NCI-H2029 treated with DMSO at 0.1 percent for 48 hours (cell line): Measurements from ENCODE around the gene NUDT6.

ENCODE experiments used
- DNase-seq: peaks from one replicate; lab custom pipeline; 2025; lab: John Stamatoyannopoulos, UW

Gene NUDT6

DNA sequence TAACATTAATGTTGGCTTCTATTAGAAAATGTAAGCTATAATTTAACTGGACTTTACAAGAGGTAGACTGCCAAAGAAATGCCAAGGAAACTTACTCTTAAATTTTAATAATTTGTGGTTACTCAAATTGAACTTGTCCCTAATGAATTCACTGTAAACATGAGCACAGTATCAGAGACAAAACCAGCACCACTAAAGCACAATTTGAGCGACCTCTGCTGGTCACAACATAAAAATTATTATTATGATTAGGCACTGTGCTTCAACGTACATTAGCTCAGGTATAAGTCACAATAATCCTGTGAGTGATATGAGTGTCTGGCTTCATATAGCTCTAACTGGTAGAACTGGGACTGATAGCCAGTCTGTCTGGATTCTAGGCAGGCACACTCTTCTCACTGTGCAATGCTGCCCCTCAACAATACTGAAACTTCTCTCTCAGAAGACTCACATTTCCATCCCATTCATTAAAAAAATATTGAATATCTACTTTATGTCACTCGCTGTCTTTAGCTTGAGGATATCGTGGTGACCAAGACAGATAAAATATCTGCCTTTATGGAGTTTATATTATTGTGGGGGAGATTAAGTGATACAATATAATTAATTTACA is 8.0 kb downstream of the NUDT6 start:
- DNase-seq, result no peak

DNA sequence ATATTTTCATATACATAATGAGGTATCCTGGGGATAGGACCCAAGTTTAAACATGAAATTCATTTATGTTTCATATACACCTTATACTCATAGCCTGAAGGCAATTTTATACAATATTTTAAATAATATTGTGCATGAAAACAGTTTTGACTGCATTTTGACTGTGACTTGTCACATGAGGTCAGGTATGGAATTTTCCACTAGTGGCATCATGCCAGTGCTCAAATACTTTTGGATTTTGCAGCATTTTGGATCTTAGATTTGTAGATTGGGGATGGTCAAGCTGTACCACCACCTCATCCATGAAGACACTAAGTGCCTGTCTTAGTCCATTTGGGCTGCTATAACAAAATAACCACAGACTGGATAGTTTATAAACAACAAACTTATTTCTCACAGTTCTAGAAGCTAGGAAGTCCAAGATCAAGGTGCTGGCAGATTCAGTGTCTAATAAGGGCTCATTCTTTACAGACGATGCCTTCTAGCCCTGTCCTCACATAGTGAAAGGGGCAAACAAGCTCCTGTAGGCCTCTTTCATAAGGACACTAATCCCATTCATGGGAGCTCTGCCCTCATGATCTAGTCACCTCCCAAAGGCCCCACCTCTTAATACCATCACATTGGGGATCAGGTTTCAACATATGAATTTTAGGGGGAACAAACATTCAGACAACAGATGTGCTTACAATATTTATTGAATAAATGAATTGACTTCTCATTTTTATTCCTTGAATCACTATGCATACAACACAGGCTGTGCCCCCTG is 9.4 kb downstream of the NUDT6 start:
- DNase-seq, result no peak

DNA sequence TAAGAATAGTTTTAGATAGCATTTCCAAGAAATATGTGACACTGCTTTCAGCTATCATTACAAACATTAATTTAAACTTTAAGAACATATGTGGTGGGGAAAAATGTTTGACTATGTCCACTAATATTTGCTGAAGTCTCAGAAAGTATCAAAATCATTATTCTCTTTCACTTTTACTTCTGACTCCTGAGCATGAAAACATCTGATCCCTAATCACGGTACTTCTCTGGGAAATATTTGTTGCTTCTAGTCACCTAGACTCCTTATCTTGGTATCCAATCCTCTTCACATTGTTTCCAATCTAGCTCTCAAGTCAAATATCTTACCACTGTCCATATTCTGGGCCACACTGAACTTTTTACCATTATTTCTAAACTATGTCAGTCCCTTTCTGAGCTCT is 10.8 kb downstream of the NUDT6 start:
- no peak for DNase-seq

DNA sequence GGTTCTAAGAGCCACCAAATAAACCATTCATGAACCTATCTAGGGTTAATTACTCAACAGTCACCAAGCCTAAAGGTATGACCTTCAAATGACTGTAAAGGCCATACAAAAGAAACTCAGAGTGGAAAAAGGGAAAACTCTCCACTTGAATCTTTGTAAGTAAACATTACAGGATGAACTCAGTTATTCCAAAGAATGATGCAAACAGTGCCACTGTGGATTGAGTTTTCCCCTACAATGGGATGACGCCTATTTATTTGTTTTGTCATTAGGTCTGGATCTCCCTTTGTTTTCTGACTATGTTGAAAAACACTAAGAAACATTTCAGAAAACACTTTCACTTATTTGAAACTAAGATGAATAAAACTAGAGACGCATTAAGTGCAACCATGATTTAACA is 12.7 kb downstream of the NUDT6 start:
- no peak for DNase-seq

DNA sequence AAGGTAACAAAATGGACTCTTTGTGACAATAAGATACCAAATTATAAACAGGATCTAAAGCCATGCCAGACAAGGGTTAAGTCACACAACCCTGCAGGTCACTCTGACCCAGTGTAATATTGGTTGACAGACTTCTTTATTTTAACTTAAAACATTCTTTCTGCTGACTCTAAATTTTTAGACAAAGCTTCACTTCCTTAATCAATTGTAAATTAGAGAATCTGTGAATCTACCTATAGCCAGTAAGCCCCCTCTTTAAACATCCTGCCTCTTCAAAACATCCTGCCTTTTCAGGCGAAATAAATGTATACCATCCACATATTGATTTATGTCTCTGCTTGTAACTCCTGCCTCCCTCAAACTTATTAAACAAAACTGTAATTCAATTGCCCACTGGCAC is 14.2 kb downstream of the NUDT6 start:
- no peak for DNase-seq

DNA sequence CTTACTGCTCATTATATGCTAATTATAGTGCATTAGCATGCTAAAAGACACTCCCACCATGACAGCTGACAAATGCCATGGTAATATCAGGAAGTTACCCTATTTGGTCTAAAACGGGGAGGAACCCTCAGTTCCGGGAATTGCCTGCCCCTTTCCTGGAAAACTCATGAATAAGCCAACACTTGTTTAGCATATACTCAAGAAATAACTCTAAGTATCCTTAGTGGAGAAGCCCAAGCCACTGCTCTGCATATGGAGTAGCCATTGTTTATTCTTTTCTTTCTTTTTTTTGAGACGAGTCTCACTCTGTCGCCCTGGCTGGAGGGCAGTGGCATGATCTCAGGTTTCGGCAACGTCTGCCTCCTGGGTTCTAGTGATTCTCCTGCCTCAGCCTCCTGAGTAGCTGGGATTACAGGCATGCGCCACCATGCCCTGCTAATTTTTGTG is 15.5 kb downstream of the NUDT6 start:
- DNase-seq, result no peak

DNA sequence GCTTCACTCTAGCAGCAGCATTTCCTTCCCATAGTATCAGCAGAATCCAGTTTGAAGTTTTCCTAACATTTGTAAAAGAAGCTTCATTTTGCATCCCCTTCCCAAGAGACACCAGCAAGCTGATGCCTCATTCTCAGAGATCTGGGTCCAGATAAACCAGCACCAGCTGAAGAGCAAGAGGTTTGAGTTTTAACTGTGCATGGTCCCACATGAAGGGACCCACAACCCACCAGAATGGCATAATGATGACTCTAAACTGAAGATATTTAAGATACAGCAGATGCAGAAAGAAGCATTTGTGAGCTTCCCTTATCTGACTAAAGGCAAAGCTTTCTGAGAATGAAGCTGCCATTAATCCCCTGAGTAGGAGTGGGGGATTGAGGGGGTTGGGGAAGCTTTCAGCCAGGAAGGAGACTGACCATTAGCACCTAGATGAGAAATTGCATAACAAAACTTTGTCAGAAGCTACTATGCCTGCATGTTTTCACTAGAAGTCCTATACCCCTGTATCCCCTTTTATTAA is 18.6 kb downstream of the NUDT6 start:
- DNase-seq, result no peak

DNA sequence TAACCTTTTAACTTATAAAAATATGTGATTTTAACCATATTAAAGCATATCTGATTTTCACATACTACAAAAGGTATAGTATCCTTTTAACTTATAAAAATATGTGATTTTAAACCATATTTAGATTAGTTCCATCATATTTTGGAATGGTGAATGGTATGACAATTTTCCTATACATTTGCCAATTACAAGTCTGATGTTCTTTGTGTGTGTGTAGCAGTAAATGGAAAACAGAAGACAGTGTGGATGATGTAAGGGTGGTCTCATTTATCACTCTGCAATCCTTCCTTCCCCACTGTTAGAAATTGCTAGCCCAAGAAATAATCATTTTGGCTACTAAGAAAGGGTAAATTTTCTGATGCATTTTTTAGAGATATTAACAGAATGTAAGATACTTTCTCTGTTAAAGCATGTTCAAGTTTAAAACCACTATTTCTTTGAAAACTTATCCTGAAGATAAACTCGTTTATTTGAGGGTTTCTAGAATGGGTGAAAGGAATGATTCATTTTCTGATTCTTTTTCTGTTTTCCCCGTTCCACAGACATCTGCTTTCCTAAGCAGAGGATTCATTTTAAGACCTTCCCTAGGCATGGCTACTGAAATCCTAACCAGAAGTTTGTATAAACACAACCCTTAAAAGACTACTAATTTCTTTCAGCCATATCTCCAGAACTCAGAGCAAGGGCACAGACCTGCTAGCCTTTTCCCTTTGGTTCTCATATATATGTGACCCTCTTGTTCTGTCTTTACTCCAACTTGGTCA is 21.0 kb downstream of the NUDT6 start:
- DNase-seq, result no peak

DNA sequence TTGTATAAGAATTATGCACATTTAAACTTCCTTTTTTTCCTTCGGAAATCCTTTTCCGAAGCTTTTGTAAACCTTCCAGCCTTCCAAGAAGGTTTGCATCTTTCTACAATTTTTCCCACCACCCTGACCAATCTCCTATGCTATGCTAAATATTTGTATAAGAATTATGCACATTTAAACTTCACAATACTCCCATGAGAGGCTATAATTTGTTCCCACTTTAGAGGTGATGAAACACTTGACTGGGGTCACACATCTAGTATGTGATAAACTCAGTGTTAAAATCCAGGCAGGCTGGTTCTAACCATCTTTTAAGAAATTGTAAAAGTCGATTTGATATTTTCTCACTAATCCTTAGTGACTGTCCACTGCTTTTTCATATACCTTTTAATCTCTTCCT is 22.1 kb downstream of the NUDT6 start:
- no peak for DNase-seq

DNA sequence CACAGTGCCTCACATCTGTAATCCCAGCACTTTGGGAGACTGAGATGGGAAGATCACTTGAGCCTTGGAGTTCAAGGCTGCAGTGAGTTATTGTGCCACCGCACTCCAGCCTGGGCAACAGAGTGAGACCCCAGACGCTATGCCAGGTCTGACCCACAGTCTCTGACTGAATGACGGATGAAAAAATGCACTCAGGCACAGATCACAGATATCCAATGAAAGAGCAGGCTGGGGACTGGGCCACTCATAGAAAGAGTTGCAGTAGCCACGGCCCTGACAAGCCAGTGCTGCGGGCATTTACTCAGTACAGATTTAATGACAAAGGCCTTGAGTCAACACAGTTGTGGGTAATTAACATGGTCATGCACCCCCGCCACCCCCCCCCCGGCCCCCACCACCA is 22.7 kb downstream of the NUDT6 start:
- DNase-seq, result no peak

DNA sequence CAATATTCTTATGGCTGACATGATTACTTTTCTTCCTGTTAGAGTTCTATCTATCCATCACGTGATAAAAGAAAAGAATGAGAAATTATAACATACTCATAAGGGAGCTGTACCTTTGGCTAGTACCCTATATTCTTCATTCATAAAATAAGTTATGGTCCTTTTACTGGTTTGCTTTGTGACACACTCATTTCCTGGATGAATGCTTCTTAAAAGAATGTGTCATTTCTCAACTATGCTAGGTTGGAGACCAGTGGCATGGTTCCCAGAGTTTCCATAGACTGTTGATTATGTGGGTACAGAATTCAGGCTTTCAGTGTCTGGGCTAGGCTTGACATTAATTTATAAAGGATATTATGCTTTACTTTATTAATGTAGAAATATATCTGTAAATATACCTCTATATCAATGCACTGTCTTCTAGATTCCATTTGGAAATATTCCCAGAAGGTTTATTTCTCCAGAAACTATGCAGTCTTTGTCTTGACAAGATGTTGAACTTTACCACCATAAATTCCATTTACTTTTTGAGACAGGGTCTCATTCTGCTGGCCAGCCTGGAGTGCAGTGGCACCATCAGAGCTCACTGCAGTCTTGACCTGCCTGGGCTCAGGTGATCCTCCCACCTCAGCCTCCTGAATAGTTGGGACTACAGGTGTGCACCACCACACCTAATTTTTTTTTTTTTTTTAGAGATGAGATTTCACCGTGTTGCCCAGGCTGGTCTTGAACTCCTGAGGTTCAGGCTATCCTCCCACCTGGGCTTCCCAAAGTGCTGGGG is 23.8 kb downstream of the NUDT6 start:
- no peak for DNase-seq

DNA sequence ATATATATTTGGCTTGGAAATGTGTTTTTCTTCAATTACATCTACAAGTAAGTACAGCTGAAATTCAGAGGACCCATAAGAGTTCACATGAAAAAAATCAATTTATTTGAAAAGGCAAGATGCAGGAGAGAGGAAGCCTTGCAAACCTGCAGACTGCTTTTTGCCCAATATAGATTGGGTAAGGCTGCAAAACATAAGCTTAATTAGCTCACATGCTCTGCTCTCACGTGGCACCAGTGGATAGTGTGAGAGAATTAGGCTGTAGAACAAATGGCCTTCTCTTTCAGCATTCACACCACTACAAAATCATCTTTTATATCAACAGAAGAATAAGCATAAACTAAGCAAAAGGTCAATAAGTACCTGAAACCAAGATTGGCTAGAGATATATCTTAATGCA is 26.1 kb downstream of the NUDT6 start:
- no peak for DNase-seq

DNA sequence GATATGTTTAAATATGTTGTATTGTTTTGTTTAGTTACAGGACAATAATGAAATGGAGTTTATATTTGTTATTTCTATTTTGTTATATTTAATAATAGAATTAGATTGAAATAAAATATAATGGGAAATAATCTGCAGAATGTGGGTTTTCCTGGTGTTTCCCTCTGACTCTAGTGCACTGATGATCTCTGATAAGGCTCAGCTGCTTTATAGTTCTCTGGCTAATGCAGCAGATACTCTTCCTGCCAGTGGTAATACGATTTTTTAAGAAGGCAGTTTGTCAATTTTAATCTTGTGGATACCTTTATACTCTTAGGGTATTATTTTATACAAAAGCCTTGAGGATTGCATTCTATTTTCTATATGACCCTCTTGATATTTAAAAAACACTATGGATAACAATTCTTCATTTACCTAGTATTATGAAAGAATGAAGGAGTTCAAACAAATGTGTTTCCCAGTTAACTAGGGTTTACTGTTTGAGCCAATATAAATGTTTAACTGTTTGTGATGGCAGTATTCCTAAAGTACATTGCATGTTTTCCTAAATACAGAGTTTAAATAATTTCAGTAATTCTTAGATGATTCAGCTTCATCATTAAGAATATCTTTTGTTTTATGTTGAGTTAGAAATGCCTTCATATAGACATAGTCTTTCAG is 26.9 kb downstream of the NUDT6 start:
- DNase-seq, result no peak

DNA sequence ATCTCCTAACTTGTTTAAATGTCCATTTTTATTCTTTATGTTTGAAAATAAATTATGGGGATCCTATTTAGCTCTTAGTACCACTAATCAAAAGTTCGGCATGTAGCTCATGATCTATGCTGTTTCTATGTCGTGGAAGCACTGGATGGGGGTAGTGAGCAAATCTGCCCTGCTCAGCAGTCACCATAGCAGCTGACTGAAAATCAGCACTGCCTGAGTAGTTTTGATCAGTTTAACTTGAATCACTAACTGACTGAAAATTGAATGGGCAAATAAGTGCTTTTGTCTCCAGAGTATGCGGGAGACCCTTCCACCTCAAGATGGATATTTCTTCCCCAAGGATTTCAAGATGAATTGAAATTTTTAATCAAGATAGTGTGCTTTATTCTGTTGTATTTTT is 27.6 kb downstream of the NUDT6 start:
- DNase-seq, result no peak

DNA sequence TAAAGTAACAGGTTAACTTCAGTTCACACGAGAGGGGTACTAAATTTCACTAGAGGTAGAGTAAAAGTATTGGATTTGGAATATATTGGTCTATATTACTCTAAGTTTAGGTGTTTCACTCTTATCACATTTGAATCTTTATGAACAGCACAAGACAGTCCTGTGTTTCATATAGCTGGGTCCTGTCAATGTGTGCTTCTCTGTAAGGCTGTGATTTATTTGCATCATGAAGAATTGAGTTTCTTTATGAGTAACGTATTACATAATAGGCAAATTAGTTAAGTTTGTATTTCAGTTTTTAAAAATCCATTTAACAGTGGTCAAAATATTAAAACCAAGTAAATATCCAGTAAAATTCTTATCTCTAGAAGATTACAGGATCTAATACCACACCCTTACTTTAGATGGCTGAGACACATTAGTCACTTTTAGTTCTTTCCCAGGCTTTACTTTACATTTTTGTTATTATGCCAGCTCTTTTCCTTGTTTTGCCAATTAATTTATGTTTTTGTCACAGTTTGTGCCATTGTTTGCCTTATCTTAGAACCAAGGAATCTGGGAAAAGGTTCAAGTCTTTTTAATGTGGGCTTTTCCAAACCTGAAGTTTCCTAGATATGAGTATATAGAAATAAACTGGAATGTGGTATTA is 32.1 kb downstream of the NUDT6 start:
- DNase-seq, result no peak

DNA sequence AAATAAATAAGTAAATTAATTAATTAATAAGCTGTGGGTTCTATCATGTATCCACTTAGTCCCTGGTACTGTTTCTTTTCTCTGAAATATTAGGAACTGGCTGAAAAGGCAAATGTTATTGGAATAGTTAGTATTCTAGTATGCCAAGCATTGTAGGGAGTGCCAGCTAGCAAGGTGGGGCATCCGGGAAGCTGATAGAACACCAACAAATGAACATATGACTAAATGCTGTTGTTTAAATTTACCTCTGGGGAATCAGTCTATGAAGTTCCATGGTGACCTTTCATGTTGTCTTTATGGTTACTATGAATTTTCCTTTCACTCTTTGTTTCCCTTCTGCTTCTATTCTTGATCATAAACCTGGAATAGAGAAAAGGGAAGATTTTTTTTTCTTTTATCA is 32.7 kb downstream of the NUDT6 start:
- no peak for DNase-seq

DNA sequence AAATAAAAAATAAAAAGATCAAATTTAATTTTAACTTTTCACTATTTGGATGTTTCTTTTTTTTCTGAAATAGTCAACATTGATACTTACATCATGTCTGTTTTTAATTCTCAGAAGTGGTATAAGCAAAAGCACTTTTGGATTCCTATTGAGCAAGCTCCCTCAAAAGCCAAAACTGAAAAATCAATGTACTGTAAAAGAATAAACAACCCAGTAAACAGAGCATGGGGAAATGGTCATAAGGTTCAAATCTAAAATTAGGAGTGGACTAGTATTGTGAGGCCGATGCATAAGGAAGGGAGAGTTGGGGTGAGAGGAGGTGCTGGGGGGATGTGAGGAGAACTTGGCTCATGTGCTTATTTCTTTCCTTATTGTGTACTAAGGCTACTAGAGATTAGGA is 37.9 kb downstream of the NUDT6 start:
- no peak for DNase-seq

DNA sequence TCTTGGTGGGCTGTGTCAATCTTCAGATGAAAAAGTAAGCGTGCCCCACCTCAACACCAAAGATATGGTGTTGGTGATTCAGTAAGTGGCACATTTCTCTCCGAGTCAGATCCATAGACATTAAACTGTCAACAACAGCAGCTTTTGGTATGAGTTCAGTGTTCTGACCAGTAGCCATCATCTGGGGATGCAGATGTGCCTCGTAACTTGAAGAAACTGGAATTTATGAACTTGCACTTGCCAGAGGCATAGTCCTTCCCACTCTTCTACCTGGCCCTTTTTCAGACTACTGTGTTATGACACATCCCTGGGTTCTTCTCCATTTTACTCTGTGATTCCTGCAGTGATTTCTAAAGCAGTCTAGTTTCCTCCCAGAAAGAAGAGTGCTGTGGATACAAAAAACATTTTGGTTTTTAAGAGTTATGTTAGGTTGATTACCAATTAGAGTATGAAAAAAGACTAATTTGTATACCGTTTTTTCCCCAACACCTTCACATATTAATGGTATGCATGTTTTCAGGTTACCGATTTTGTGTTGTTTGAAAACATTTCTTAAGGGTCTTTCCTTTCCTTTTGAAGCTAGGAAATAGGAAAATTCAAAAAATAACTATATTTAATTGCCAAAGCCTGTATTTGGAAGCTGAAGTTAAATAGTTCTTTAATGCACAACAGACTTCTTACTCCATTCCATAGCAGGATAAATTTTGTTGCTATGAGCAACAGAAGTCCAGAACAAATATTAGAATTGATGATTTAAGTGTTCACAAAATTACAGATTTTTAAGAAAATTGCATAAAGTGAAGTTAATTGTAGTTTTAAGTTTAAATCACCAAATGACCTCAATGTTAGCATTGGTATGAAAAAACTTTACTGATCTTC is 39.3 kb downstream of the NUDT6 start:
- no peak for DNase-seq

DNA sequence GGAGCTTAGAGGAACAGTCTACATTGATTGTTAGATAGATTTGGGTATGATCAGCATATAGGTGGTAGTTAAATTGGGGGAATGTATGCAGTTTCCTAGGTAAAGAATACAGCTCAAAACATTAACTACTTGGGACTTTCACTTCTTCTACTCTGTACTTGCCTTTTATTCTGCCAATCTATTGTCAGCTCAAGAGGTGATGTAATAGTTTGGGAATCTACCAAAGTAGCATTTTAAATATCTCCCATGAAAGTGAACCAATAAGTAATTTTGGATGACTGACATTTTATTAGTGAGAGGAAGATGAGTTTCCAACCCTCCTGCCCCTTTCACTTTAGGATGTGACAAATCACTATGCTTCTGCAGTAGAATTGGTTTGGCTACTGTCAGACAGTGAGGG is 43.4 kb downstream of the NUDT6 start:
- no peak for DNase-seq

DNA sequence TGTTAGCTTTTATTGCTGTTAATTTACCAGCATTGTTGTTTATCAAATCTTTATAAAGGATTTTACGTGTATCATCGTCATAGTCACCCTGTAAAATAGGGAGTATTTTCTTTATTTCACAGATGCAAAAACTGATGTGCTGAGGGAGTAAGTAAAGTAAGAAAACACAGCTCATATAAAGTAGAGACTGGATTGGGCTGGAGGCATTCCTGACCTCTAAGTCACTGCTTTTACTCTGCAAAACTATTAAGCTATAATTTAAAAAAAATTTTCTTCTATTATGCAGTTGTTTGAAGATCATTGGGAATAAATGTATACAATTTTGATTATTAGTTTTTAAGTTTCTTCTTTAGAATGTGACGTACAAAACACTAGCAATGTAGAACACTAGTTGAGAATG is 45.9 kb downstream of the NUDT6 start:
- no peak for DNase-seq
